Activated naive CD8-positive, alpha-beta T cell treated with anti-CD3 and anti-CD28 coated beads, Interleukin-2, amount 50 U/mL, for 16 hours (primary cell): ENCODE measurements around the gene URB2.
A peak's percentile ranks its signal among the peaks of the same experiment; 100 is the strongest.
"Not testable (repeated sequence)": the region's sequence is repeated elsewhere in the genome, so short reads cannot be mapped to it uniquely, and the experiment has no call there.

ENCODE experiments used
- DNase-seq: peaks from one replicate; pipeline ENCODE4 v3.0.0-alpha.2; 2020; ENCODE audit warnings: low read depth, low spot score

URB2 gene

DNA sequence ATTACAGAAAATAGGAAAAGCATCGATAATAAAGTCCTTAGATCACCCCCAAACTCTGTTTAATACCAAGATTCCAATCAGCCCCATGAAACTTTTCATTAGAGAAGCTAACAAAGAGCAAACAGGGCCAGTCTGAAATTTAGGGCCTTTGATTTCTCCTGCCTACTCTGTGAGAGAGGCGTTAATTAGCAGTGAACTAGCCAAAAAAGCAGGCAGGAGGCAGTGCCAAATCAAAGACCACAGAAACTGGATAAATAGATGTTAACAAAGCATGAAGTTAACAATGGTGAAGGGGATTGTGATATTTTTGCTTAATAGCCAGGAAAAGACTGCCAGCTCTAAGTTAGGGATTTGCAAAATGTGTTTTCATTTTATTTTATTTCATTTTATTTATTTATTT is 11.3 kb upstream of the URB2 start:
- no peak for DNase-seq

DNA sequence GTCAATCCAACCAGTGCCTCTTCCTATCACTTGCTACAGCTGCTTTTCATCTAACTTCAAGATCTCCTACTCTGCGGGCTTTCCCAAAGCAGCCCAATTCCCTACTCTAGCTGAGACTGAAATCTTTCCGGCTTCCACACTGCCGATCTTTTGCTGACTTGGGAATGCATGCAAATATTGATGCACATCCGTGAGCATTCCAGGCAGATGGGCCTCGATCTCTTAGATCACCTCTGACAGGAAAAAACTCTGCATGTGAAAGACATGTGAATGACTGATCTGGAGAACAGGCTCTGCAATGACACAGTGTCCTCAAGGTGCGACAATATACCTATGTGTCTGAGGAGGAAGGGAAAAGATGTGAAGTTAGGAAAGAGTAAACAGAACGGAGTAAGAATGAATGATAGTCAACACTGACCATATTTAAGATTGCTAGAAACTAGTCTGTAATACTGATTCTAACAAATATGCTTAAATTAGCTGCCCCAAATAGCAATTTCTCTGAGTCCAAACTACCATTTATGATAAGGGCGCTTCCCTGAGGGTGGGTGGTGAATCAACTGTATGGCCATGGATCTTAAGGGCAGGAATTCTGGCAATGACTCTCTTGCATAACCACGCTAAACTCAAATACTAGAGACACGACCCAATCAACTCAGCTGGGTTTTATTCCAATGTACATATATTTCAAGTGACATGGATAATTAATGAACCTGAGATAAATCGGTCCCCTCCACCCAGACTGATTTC is 8.5 kb upstream of the URB2 start:
- DNase-seq: no peak

GRCh38 chr1:229619002-229619401 is 7.0 kb upstream of the URB2 start:
- no peak for DNase-seq

DNA sequence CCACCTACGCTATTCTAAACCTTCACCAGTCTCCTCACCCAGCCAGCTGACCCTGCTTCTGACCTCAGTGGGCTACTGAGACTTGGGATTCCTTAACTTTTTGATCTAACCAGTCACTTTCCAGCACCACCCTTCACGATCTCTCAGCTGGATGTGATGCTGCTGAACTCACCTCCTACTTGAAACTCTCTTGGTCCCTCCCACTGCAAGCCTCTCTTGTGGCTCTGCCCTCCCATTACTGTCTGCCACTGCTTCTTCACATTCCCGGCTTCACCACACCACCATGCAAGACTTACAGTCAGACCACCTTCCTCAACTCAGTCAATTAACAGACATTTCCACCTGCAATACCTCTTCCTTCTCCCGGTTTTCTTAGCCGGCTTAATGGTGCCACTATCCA is 6.4 kb upstream of the URB2 start:
- no peak for DNase-seq

DNA sequence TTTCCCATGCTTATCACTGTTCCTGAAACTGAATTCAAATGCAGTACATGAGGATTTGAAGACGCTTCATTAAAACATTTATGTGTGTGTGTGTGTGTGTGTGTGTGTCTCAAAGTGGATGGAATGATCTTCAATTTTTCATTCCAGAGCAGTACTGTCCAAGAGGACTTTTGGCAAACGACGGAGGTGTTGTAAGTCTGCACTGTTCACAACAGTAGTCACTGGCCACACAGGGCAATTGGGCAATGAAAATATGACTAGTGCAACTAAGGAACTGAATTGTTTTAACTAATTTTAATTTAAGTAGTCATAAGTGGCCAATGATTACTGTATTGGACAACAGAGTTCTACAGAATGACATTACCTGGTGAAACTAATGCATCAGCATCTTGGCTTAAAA is 5.2 kb upstream of the URB2 start:
- DNase-seq: no peak

DNA sequence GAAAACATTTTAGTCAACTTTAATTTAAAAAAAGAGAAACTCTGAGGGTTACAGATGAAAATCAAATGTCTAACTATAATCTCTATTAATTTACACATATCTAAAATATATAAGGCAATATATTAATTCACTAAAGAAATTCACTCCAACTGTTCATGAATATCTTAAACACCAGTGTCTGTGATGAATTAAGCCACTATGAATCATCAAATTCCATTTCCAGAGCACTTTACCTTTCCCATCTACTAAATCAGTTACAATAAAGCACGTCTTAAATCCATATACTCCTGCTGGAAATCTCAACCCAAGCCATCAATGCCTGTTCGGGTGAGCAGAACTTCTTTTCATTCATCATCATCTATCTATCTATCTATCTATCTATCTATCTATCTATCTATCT is 4.4 kb upstream of the URB2 start:
- no peak for DNase-seq

DNA sequence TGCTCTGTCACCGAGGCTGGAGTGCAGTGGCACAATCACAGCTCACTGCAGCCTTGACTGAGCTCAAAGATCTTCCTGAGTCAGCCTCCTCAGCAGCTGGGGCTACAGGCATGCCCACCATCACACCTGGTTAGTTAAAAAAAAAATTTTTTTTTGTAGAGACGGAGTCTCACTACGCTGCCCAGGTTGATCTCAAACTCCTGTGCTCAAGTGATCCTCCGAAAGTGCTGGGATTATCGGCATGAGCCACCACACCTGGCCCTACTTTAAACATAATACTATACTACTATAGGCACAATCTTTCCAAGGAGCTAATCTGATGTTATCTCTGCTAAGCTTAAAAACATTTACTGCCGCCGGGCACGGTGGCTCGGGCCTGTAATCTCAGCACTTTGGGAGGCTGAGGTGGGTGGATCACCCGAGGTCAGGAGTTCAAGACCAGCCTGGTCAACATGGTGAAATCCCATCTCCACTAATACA is 3.4 kb upstream of the URB2 start:
- not testable (repeated sequence) for DNase-seq

- no peak for DNase-seq
These were observed 2.8 kb upstream of the URB2 start for GRCh38 chr1:229623225-229623624.

GRCh38 chr1:229623838-229624237 is 2.2 kb upstream of the URB2 start:
- no peak for DNase-seq

GRCh38 chr1:229624521-229625070 is 1.5 kb upstream of the URB2 start:
- no peak for DNase-seq

DNA sequence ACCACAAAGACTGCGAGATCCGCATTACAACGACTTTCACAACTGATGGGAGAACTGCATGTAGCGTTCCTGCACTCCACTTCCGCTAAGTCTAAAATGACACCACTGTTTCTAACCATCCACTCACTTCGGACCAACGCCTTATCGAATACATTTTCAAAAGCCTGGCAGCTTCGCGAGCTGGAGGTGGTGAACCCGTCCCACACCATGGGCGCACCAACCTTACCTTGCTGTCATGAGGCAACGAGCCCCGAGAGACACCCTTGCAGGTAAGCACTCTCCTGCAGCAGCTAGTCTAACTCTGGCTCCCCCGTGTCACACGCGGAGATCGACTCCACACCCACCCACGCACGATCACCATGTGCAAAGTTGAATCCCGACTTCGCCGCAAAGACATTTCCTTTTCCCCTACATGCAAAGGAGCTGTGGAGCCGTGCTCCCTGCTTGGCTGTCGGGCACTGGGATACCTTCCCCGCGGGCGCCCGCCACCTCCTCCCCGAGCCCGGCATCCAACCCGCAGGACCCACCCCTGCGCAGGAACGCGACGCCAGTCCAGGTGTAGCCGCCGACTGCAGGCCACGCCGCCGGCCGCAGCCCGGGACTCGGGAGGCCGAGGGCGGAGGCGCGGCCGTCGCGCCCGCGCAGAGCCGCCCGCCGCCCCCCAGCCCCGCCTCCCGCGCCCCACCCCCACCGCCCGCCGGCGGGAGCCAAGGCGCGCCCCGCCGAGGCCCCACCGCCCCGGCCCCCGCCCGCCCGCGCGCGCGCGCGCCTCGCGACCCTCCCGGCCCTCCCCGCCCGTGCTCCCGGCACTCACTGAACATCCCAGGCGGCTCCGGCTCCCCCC is 754 bp upstream of the URB2 start:
- peak; percentile 21 for DNase-seq

GRCh38 chr1:229627003-229627402 is 956 bp downstream of the URB2 start:
- DNase-seq: no peak

DNA sequence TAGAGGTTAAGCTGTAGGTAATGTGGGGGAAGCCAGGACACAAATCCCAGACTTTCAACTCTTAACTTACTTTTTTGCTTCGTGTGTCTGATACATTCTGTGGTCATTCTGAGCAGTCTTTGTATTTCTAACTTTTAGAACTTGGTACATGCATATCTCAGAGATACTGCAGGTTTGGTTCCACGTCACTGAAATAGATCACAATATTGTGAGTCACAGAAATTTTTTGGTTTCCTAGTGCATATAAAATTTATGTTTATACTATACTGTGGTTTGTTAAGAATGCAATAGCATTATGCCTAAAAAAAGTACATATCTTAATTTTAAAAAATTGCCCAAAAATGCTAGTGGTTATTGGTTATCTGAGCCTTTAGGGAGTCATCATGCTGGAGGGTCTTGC is 3.2 kb downstream of the URB2 start:
- no peak for DNase-seq

GRCh38 chr1:229631148-229631547 is 5.1 kb downstream of the URB2 start:
- no peak for DNase-seq

DNA sequence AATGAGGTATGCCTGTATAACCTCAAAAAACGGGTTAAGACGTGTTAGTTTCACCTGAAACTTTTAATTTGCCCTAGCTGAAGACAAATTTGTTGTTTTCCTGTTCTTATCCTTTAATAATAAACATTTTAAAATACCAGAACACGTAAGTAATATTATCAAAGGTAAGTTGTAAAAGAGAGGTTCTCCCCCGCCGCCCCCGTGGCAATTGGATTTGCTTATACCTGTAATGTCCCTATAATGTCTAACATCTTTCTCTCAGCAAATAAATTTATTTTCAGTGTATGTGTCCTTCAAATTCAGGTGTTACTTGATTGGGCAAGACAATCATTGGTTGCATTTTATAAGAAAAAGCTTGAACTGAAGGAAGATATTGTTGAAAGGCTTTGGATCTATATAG is 5.9 kb downstream of the URB2 start:
- no peak for DNase-seq

- DNase-seq: no peak
These were observed 10.0 kb downstream of the URB2 start for GRCh38 chr1:229636042-229636441.

DNA sequence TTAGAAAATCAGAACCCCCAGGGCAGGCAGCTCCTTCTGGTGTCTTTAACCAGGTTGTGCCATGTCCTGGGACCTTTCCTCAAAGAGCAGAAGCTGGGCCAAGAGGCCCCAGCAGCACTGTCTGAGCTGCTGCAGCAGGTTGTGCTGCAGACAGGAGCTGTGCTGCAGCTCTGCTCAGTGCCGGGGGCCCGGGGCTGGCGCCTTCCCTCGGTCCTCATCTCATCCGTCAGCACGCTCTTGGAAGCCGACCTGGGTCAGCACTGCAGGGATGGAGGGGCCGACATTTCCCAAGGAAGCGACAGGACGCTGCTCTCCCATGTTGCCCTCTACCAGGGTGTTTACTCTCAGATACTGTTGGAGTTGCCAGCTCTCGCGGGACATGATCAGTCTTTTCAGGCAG is 11.7 kb downstream of the URB2 start:
- DNase-seq: no peak

GRCh38 chr1:229640455-229640854 is 14.4 kb downstream of the URB2 start:
- DNase-seq: no peak

DNA sequence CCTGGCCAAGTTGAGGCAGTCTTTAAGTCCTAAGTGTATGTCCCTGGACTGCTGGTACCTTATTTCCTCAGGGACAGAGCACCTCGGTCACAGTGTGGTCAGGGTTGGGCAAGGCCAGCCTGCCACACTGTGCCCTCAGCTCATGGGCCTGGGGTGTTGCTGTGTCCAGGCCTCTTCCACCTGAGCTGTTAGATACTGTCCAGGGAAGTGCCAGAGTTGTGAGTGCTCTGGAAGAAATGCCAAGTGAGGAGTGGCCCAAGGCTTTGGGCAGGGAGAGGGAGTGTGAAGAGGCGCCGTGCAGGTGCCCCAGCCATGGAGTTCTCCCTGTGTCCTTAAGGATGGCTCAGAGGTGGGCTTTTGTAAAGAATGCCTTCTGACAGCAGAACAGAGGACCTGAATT is 15.3 kb downstream of the URB2 start:
- DNase-seq: no peak

DNA sequence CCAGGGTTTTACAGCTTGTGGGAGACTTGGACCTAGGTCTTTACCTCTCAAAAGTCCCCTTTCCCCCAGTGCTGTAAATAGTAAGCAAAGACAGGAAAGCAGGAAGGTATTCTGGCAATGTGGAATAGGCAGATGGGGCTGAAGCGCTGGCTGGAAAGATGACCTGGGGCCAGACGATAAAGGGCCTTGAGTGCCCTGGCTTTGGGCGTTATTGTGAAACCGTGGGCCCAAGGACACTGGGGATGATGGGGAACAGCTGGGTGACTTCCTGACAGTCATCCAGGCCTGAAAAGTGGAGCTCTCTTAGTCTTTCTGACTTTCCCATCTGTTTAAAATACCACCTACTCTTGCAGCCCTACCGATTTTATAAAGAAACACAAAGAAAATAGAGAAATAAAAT is 16.3 kb downstream of the URB2 start:
- no peak for DNase-seq

DNA sequence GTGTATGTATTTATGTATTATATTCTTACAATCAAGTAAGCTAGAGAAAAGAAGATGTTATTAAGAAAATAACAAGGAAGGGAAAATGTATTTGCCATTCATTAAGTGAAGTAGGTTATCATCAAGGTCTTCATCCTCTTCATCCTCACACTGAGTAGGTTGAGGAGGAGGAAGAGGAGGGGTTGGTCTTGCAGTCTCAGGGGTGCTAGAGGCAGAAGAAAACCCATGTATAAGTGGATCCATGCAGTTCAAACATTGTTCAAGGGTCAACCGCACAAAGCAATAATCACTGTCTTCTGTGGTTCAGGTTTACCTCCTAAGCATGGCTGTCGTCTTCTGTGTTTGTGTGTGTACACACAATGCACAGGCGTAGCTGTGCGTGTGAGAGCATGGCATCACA is 16.9 kb downstream of the URB2 start:
- DNase-seq: no peak

GRCh38 chr1:229643996-229644745 is 18.1 kb downstream of the URB2 start:
- no peak for DNase-seq
